ENCODE data around the gene C15orf39.
"Not testable (repeated sequence)": the region's sequence is repeated elsewhere in the genome, so short reads cannot be mapped to it uniquely, and the experiment has no call there.

The C15orf39 gene

DNA sequence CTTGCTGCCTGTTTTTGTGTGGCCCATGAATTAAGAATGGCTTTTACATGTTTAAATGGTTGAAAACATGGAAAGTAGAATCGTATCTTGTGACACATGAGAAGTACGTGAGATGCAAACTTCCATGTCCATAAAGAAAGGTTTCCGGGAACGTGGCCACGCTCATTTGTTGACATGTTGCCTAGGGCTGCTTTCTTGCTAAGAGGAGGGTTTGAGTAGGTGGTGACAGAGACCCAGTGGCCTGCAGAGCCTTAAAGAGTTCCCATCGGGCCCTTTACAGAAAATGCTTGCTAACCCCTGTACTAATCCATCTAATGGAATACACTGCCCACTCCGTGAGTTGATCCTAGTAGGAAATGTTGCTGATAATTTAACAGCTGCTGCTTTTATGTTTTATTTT is 25.4 kb downstream of the C15orf39 start:
- H3K27ac ChIP-seq (ENCODE audit: low read depth, low read length); H3K36me3 ChIP-seq (ENCODE audit: insufficient read depth, low read length); H3K4me1 ChIP-seq (ENCODE audit: insufficient read depth, low read length); H3K27me3 ChIP-seq (ENCODE audit: insufficient read depth, low read length); H3K4me3 ChIP-seq (ENCODE audit: low read length); H3K9ac ChIP-seq (ENCODE audit: low read depth, low read length); H3K9me3 ChIP-seq (ENCODE audit: insufficient read depth, low read depth, low read length): not testable (repeated sequence)
- WGBS, result 89% methylated on average over 7 of the region's 7 CpGs

DNA sequence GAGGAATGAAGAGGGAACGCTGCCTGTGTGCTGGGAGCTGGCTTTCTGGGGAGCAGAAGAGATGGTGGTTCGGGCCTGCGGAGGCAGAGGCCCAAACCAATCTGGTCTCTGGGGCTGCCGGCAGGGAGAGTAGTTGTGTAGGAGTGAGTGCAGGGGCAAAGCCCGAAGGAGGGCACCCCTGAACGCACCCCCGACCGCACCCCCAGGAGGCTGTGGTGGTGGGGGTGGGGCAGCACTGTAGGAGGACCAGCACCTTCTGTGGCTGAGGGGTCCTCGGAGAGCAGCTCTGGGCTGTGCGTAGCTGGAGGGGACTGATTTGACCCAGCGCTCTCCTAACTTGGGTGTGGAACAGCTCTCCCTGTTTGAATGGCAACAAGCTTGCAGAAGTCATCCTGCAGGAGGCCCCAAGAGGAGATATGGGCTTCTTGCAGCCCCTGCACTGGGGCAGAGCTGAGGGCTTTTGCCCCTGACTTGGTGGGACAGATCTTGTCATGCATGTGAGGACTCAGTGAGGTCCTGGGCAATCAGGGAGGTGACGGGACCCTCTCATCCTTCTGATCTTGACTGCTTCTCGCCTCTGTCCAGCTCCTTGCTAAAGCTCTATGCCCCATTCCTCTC is 26.1 kb downstream of the C15orf39 start:
- Histone ChIP-seq H3K9me3 (ENCODE audit: insufficient read depth, low read depth, low read length) (no peaks in the 10 kb centered on the region), H3K27ac (ENCODE audit: low read depth, low read length) (no peak overlapping the region), H3K4me1 (ENCODE audit: insufficient read depth, low read length) (no peaks in the 10 kb centered on the region), H3K4me3 (ENCODE audit: low read length) (no peak overlapping the region), H3K36me3 (ENCODE audit: insufficient read depth, low read length) (no peaks in the 10 kb centered on the region), H3K27me3 (ENCODE audit: insufficient read depth, low read length) (no peaks in the 10 kb centered on the region), H3K9ac (ENCODE audit: low read depth, low read length) (no peak overlapping the region; the same call in 1 of the 2 replicates)
- 95% methylated on average over 12 of the region's 13 CpGs for WGBS

DNA sequence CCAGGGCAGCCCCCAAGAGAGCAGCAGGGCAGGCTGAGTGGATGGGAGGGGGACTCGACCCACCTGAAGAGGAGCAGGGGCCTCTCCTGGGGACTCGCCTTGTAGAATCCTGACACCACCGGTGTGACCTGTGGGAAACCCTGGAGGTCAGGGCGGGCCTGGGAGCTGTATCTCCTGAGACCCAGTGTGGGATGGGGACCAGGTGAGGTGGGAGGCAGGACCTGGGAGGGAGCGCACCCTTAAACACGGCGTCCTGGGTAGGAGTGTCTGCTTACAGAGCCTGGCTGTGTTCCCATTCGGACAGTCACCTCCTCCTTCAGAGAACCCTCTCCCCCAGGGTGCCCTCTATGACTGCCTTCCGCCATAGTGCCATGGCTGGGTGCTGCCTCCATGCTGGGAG is 27.1 kb downstream of the C15orf39 start:
- Histone ChIP-seq H3K9ac (ENCODE audit: low read depth, low read length) (no peak overlapping the region), H3K4me3 (ENCODE audit: low read length) (no peak overlapping the region), H3K27me3 (ENCODE audit: insufficient read depth, low read length) (no peaks in the 10 kb centered on the region), H3K9me3 (ENCODE audit: insufficient read depth, low read depth, low read length) (no peaks in the 10 kb centered on the region), H3K36me3 (ENCODE audit: insufficient read depth, low read length) (no peaks in the 10 kb centered on the region), H3K4me1 (ENCODE audit: insufficient read depth, low read length) (no peaks in the 10 kb centered on the region), H3K27ac (ENCODE audit: low read depth, low read length) (no peak overlapping the region)
- WGBS, result 92% methylated on average over 9 of the region's 9 CpGs

DNA sequence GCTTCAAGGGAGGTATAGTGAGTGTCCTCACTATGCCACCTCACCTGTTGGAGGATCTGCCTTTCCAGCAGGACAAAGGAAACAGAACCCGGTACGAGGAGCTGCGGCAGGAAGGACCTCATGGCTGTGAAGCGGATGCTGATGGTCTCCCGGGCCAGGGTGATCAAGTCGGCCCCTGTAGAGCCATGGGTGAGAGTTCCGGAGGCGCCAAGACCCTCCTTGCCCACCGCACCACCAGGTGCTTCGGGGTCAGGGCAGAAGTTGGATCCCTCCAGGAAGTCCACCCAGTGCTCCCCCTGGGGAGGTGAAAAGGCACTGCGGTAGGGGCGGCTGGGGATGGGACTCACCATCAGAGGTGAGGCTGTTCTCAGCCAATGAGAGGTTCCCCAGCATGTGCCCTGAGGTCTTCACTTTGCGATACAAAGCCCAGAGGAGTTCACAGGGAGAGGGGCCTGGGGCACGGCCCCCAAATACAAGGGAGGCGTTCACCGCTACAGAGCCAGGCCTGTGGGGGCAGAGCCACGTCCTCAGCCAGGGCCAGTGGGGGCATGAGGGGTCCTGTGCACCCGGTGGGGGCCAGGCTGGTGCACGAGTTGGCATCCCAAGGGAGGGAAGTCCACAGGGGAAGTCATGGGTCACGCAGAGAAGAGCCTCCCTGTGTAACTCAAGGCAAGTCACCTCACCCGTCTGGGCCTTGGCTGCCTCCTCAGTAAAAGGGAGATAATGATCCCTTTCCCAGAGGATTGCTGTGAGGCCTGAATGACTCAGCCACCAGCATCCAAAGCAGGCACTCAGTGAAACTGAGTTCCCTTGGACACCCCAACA is 27.7 kb downstream of the C15orf39 start:
- H3K27me3 ChIP-seq (ENCODE audit: insufficient read depth, low read length), result no peaks in the 10 kb centered on the region

DNA sequence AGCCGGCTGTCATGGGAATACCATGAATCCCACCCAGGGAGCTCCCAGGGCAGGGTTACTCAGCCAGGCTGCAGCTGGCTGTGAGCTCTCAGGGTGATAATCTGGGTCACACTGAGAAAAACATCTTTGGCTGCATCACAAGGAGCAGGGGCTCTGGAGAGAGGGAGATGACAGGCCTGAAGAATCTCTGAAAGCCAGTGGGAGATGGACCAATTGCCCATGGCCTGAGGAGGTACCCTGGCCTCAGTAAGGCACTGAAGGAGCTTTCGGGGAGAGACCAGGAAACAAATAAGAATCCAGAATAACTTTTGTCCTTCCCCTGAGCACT is 28.3 kb downstream of the C15orf39 start:
- H3K9me3 ChIP-seq (ENCODE audit: insufficient read depth, low read depth, low read length), result no peaks in the 10 kb centered on the region
- no peaks in the 10 kb centered on the region for H3K27me3 ChIP-seq (ENCODE audit: insufficient read depth, low read length)
- no peak overlapping the region for H3K4me3 ChIP-seq (ENCODE audit: low read length)
- H3K4me1 ChIP-seq (ENCODE audit: insufficient read depth, low read length), result no peaks in the 10 kb centered on the region
- no peak overlapping the region for H3K9ac ChIP-seq (ENCODE audit: low read depth, low read length)
- H3K36me3 ChIP-seq (ENCODE audit: insufficient read depth, low read length), result no peaks in the 10 kb centered on the region
- 82% methylated on average over 2 of the region's 2 CpGs for WGBS
- H3K27ac ChIP-seq (ENCODE audit: low read depth, low read length), result no peak overlapping the region

More for the DNA sequence above, 27.7 kb downstream of the C15orf39 start:
- Histone ChIP-seq H3K4me3 (ENCODE audit: low read length) (no peak overlapping the region), H3K4me1 (ENCODE audit: insufficient read depth, low read length) (no peaks in the 10 kb centered on the region), H3K9me3 (ENCODE audit: insufficient read depth, low read depth, low read length) (no peaks in the 10 kb centered on the region), H3K36me3 (ENCODE audit: insufficient read depth, low read length) (no peaks in the 10 kb centered on the region), H3K9ac (ENCODE audit: low read depth, low read length) (no peak overlapping the region), H3K27ac (ENCODE audit: low read depth, low read length) (no peak overlapping the region)
- WGBS, result 93% methylated on average over 21 of the region's 21 CpGs

DNA sequence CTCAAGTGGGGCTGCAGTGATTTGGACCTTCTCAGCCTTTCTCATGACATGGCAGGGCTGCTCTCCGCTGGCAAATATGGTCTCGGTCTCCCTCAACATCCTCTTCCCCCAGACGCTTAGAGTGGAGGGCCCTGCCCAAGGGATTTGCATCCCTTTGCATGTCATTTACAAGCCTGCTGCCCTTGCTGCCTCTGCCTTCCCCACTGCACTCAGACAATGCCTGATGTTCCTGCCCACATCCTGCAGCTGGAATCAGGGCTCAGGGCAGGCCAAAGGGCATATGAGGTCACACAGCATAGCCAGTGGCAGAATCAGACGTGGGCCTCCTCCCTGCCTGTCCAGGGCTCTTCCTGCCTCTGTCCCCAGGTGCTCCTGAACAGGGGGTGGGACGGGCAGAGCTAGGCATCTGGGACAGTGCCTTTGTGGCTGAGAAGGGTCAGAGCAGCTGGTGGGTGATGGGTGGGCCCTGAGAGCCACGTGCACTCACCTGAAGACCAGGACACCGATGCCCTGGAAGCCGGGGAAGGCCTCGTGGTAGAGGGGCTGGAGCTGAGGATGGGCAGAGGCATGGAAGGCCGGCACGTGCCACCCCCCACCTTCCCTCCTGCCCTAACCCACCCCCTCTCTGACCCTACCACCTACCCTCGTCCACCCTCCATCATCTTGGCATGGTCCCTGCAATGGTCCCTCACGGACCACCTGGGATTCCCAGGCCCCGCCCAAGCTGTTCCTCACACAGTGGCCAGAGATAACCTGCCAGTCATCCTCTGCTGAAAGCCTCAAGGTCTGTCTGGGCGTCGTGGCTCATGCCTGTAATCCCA is 29.1 kb downstream of the C15orf39 start:
- no peak overlapping the region for H3K27ac ChIP-seq (ENCODE audit: low read depth, low read length)
- 81% methylated on average over 16 of the region's 16 CpGs for WGBS
- no peaks in the 10 kb centered on the region for H3K4me1 ChIP-seq (ENCODE audit: insufficient read depth, low read length)

DNA sequence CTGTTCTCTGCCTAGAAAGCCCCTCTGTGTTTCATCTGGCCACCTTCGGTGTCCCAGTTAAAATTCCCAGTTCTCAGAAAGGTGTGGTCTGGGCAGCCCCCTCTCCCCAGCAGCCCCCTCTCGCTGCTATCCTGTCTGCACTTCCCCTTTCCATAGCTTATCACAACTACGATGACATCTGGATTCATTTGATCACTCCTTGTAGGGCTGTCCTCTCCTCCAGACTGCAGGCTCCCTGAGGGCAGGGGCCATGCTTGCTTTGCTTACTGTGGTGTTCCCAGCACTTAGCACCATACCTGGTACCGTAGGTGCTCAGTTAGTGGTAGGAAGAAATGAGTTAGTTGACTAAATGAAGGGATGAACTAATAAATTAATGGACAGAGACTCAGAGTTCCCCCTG is 30.2 kb downstream of the C15orf39 start:
- Histone ChIP-seq H3K27me3 (ENCODE audit: insufficient read depth, low read length) (no peaks in the 10 kb centered on the region), H3K27ac (ENCODE audit: low read depth, low read length) (no peak overlapping the region), H3K4me1 (ENCODE audit: insufficient read depth, low read length) (no peaks in the 10 kb centered on the region), H3K9ac (ENCODE audit: low read depth, low read length) (no peak overlapping the region), H3K36me3 (ENCODE audit: insufficient read depth, low read length) (no peaks in the 10 kb centered on the region), H3K4me3 (ENCODE audit: low read length) (no peak overlapping the region), H3K9me3 (ENCODE audit: insufficient read depth, low read depth, low read length) (no peaks in the 10 kb centered on the region)
- WGBS, result 97% methylated on average over 4 of the region's 4 CpGs

More for the DNA sequence above, 29.1 kb downstream of the C15orf39 start:
- H3K36me3 ChIP-seq (ENCODE audit: insufficient read depth, low read length), result no peaks in the 10 kb centered on the region
- no peak overlapping the region for H3K4me3 ChIP-seq (ENCODE audit: low read length)
- H3K27me3 ChIP-seq (ENCODE audit: insufficient read depth, low read length), result no peaks in the 10 kb centered on the region
- no peak overlapping the region for H3K9ac ChIP-seq (ENCODE audit: low read depth, low read length)
- no peaks in the 10 kb centered on the region for H3K9me3 ChIP-seq (ENCODE audit: insufficient read depth, low read depth, low read length)

DNA sequence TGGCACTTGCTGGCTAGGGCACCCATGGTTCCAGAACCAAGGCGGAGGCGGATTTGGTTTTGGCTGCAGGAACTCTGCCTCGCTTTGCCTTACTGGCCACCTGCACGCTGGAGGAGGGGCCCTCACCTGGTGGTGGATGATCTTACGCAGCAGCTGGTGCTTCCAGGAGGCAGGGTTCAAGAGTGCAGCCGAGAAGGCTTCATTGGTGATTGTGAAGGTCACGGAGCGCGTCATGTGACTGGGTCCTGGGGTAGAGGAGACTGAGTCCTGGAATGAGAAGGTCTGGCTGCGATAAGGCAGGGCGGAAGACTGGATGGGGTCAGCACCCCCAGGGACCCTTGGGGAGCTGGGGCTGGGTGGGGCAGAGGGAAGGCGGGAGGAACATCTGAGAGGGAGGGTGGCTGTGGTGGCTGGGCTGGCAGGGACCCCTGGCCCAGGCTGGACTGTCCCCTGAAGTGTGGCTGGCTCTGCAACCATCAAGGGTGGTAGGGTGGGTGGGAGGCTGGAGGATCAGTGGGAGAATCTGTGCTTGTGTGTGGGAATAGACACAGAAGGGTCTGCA is 30.7 kb downstream of the C15orf39 start:
- Histone ChIP-seq H3K27me3 (ENCODE audit: insufficient read depth, low read length) (no peaks in the 10 kb centered on the region), H3K9ac (ENCODE audit: low read depth, low read length) (no peak overlapping the region), H3K27ac (ENCODE audit: low read depth, low read length) (no peak overlapping the region), H3K4me1 (ENCODE audit: insufficient read depth, low read length) (no peaks in the 10 kb centered on the region), H3K9me3 (ENCODE audit: insufficient read depth, low read depth, low read length) (no peaks in the 10 kb centered on the region), H3K36me3 (ENCODE audit: insufficient read depth, low read length) (no peaks in the 10 kb centered on the region), H3K4me3 (ENCODE audit: low read length) (no peak overlapping the region)
- 93% methylated on average over 12 of the region's 12 CpGs for WGBS

DNA sequence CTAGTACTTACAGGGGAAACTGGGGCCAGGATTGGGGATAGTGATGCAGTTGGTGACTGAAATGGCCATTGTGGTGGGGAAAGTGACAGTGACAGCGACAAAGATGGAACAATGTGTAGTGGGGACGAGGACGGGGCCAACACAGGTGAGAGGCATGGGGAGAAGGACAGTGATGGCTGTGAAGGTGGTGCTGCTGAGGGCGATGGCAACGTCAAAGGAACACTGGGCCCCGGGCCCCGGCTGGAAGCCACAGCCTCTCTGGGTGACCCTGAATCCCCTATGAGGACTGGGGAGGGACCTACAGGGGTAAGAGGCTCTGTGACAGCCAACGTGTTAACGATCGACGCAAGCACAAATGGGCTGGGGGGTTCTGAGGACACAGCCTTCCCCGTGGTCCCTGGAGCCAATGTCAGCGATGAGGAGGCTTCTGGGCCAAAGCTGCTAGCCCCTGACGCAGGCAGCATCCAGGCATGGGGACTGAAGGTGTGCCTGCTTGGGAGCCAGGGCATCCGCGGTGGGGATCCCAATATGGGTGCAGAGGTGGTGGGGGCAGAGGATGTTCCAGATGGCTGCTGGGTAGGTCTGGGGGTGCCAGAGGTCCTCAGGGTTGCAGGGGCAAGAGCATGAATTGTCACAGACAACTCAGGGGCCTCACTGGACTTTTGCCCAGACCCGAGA is 31.3 kb downstream of the C15orf39 start:
- no peaks in the 10 kb centered on the region for H3K27me3 ChIP-seq (ENCODE audit: insufficient read depth, low read length)

DNA sequence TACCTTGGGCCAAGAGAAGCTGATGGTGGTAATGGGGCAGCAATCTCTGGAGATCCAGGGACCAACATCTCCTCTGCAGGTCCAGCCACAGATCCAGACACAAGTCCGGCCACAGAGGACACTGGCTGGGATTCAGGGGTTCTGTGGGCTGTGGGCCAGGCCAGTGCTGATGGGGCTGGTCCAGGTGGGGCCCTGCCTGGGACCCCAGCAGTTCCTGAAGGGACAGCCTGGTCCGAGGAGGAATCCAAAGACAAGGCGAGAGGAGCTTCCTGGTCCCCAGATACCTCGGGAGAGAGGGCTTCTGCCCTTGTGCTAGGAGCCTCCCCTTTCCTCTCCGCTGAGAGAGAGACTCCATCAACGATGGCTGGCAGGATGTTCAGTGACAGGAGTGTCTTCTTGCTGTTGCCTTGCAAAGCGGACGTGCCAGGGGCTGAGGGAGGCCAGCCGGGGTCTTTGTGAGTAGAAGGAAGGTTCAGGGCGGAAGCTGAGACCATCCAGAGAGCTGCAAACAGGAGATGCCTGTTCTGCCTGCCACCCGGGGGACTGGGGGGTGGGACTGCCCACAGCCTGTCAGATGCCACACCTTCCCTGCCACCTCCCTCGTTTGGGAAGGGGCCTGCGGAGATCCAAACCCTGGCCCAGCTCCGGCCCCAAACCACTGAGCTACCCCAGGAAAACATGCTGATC is 32.0 kb downstream of the C15orf39 start:
- no peak overlapping the region for H3K4me3 ChIP-seq (ENCODE audit: low read length)
- no peak overlapping the region for H3K9ac ChIP-seq (ENCODE audit: low read depth, low read length)
- H3K27me3 ChIP-seq (ENCODE audit: insufficient read depth, low read length), result no peaks in the 10 kb centered on the region
- H3K9me3 ChIP-seq (ENCODE audit: insufficient read depth, low read depth, low read length), result no peaks in the 10 kb centered on the region
- H3K36me3 ChIP-seq (ENCODE audit: insufficient read depth, low read length), result no peaks in the 10 kb centered on the region
- H3K4me1 ChIP-seq (ENCODE audit: insufficient read depth, low read length), result no peaks in the 10 kb centered on the region
- 87% methylated on average over 14 of the region's 14 CpGs for WGBS
- H3K27ac ChIP-seq (ENCODE audit: low read depth, low read length), result no peak overlapping the region

More for the DNA sequence above, 31.3 kb downstream of the C15orf39 start:
- Histone ChIP-seq H3K9me3 (ENCODE audit: insufficient read depth, low read depth, low read length) (no peaks in the 10 kb centered on the region), H3K4me3 (ENCODE audit: low read length) (no peak overlapping the region), H3K27ac (ENCODE audit: low read depth, low read length) (no peak overlapping the region), H3K9ac (ENCODE audit: low read depth, low read length) (no peak overlapping the region), H3K4me1 (ENCODE audit: insufficient read depth, low read length) (no peaks in the 10 kb centered on the region), H3K36me3 (ENCODE audit: insufficient read depth, low read length) (no peaks in the 10 kb centered on the region)
- WGBS, result 92% methylated on average over 17 of the region's 17 CpGs

All from HUES64 (cell line).